ENCODE results near the gene BPIFB2. TPM values are rescaled to one million over a fixed set of nuclear protein-coding genes. Genes with fewer than 3 reads are reported as not detected.

Gene BPIFB2
- polyA plus RNA-seq, 3 donors = not detected

DNA sequence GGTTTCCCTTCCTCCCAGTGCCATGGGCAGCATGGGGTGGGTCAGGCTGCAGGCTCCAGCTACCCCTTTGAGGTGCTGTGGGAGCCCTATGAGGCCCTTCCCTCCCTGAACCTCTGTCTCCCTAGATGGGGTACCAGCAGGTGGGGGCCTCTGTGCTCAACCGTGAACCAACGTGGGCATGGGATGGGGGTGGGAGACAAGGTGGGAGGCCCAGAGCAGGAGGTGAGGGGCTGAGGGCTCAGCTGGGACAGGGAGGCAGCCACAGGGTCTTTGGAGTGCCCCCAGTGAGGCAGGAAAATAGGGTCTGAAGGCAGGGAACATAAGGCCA, 36.6 kb upstream of the BPIFB2 start:
- Mint-ChIP-seq H3K27ac (peak overlapping the region in 1 of 7 donors; percentile 37), H3K36me3 (no peaks in the 10 kb centered on the region), H3K4me1 (peaks cover 5% of the 10 kb centered on the region), H3K4me3 (no peak overlapping the region), H3K27me3 (ENCODE audit: low read depth in 3 of 3) (peaks cover 2 to 3% (median 2%) of the 10 kb centered on the region in 3 donors), H3K9me3 (peaks cover 0 to 7% (median 0%) of the 10 kb centered on the region in 7 donors)
- Histone ChIP-seq H3K4me1 (ENCODE audit: control insufficient read depth in 1 of 2, insufficient read depth in 2 of 2, low read length in 2 of 2) (peaks cover 15% of the 10 kb centered on the region in 2 donors), H4K20me1 (ENCODE audit: insufficient read depth, low read length) (no peaks in the 10 kb centered on the region), H3K27ac (ENCODE audit: low read depth in 1 of 2, low read length in 2 of 2) (no peak overlapping the region), H3K9ac (ENCODE audit: insufficient read depth, low read length, poor library complexity, severe bottlenecking) (no peak overlapping the region), H3K4me2 (replicated peaks; ENCODE audit: extremely low read depth, low read length, poor library complexity, severe bottlenecking) (no peak overlapping the region), H3K79me2 (ENCODE audit: insufficient read depth, low read length) (no peaks in the 10 kb centered on the region), H3K9me3 (replicated peaks in 1 of 2; ENCODE audit: control insufficient read depth in 1 of 2, insufficient read depth in 1 of 2, low read length in 2 of 2) (no peaks in the 10 kb centered on the region), H3K27me3 (ENCODE audit: control insufficient read depth in 2 of 2, insufficient read depth in 2 of 2, low read length in 2 of 2) (no peaks in the 10 kb centered on the region), H3K36me3 (replicated peaks in 1 of 2; ENCODE audit: control insufficient read depth in 1 of 2, insufficient read depth in 2 of 2, low read length in 2 of 2) (no peaks in the 10 kb centered on the region), H3K4me3 (replicated peaks in 1 of 3; ENCODE audit: low read depth in 2 of 3, low read length in 3 of 3) (no peak overlapping the region), H2AFZ (ENCODE audit: insufficient read depth, low read depth, low read length, poor library complexity, severe bottlenecking) (peak overlapping the region; percentile 74)
- intact Hi-C loops (cut with micrococcal nuclease) = no loop called here
- 100% methylated on average over 2 of the region's 2 CpGs for WGBS (ENCODE audit: insufficient coverage)
- TF ChIP-seq, protein P1, sequence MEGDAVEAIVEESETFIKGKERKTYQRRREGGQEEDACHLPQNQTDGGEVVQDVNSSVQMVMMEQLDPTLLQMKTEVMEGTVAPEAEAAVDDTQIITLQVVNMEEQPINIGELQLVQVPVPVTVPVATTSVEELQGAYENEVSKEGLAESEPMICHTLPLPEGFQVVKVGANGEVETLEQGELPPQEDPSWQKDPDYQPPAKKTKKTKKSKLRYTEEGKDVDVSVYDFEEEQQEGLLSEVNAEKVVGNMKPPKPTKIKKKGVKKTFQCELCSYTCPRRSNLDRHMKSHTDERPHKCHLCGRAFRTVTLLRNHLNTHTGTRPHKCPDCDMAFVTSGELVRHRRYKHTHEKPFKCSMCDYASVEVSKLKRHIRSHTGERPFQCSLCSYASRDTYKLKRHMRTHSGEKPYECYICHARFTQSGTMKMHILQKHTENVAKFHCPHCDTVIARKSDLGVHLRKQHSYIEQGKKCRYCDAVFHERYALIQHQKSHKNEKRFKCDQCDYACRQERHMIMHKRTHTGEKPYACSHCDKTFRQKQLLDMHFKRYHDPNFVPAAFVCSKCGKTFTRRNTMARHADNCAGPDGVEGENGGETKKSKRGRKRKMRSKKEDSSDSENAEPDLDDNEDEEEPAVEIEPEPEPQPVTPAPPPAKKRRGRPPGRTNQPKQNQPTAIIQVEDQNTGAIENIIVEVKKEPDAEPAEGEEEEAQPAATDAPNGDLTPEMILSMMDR (IDR thresholded peaks at IDR 0.05) = no peak
- DNase-seq = peak in 1 of 3 donors; percentile 1

DNA sequence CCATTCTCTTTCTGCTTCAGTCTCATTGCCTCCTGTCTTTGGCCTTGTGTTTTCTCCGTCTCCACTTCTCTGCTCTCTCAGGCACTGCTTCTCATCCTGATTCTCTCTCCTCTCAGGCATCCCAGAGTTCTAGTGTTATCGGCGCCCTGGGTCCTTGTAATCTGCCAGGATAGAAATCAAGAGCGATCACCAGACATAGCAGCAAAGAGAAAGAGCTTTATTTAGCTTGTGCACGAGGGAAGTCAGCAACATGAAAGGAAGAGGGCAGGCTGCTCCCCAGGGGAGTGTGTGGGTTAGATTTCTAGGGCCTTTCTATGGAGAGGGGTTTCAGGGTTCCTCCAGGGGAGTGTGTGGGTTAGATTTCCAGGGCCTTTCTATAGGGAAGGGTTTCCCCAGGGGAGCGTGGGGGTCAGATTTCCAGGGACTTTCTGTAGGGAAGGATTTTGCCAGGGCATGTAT, 35.8 kb upstream of the BPIFB2 start:
- peaks cover 2 to 3% (median 2%) of the 10 kb centered on the region in 3 donors for H3K27me3 Mint-ChIP-seq (ENCODE audit: low read depth in 3 of 3)
- peak overlapping the region in 1 of 3 experiments; percentile 18 for H3K4me3 ChIP-seq (replicated peaks in 1 of 3; ENCODE audit: low read depth in 2 of 3, low read length in 3 of 3)
- no peak overlapping the region for H3K27ac Mint-ChIP-seq

More for the DNA sequence above, 35.8 kb upstream of the BPIFB2 start:
- peak overlapping the region; percentile 16 for H3K9ac ChIP-seq (ENCODE audit: insufficient read depth, low read length, poor library complexity, severe bottlenecking)
- WGBS (ENCODE audit: insufficient coverage) = 0% methylated on average over 1 of the region's 6 CpGs
- H3K79me2 ChIP-seq (ENCODE audit: insufficient read depth, low read length) = no peaks in the 10 kb centered on the region
- H3K4me2 ChIP-seq (replicated peaks; ENCODE audit: extremely low read depth, low read length, poor library complexity, severe bottlenecking) = peak overlapping the region; percentile 32
- Mint-ChIP-seq H3K9me3 (peaks cover 0 to 10% (median 3%) of the 10 kb centered on the region in 7 donors), H3K4me3 (no peak overlapping the region), H3K36me3 (no peaks in the 10 kb centered on the region), H3K4me1 (peaks cover 5% of the 10 kb centered on the region)
- H3K9me3 ChIP-seq (replicated peaks in 1 of 2; ENCODE audit: control insufficient read depth in 1 of 2, insufficient read depth in 1 of 2, low read length in 2 of 2) = peaks cover 0 to 6% of the 10 kb centered on the region in 2 donors
- H4K20me1 ChIP-seq (ENCODE audit: insufficient read depth, low read length) = no peaks in the 10 kb centered on the region
- TF ChIP-seq, protein P1 (IDR thresholded peaks at IDR 0.05) = no peak
- no peak for DNase-seq
- H2AFZ ChIP-seq (ENCODE audit: insufficient read depth, low read depth, low read length, poor library complexity, severe bottlenecking) = peak overlapping the region; percentile 74
- intact Hi-C loops (cut with micrococcal nuclease) = no loop called here
- peak overlapping the region in 1 of 2 donors; percentile 28 for H3K27ac ChIP-seq (ENCODE audit: low read depth in 1 of 2, low read length in 2 of 2)
- no peaks in the 10 kb centered on the region for H3K27me3 ChIP-seq (ENCODE audit: control insufficient read depth in 2 of 2, insufficient read depth in 2 of 2, low read length in 2 of 2)
- no peaks in the 10 kb centered on the region for H3K36me3 ChIP-seq (replicated peaks in 1 of 2; ENCODE audit: control insufficient read depth in 1 of 2, insufficient read depth in 2 of 2, low read length in 2 of 2)
- peaks cover 15% of the 10 kb centered on the region in 2 donors for H3K4me1 ChIP-seq (ENCODE audit: control insufficient read depth in 1 of 2, insufficient read depth in 2 of 2, low read length in 2 of 2)

All from CD14-positive monocyte (primary cell).